SHP77 (cell line): Measurements from ENCODE around the gene DLL1.
"Not testable (repeated sequence)": the region's sequence is repeated elsewhere in the genome, so short reads cannot be mapped to it uniquely, and the experiment has no call there.

ENCODE experiments used
- DNase-seq, 2 experiments: peaks; one replicate each; lab custom pipeline; 2025; lab: John Stamatoyannopoulos, UW

DLL1 gene

GRCh38 chr6:170290296-170291128, at the start of gene DLL1:
DLL1 (minus strand) TSS chr6:170291078; CDS start chr6:170290139, 939 bp downstream.
- DNase-seq: peak; percentile 72 to 83

GRCh38 chr6:170335199-170335598, 44.3 kb upstream of the DLL1 start:
- not testable (repeated sequence) for DNase-seq

- no peak for DNase-seq
Measured at GRCh38 chr6:170329321-170329720, 38.4 kb upstream of the DLL1 start.

- no peak for DNase-seq
Measured at GRCh38 chr6:170317718-170318117, 26.8 kb upstream of the DLL1 start.

- no peak for DNase-seq
Measured at GRCh38 chr6:170317076-170317475, 26.2 kb upstream of the DLL1 start.

- DNase-seq: no peak
Measured at GRCh38 chr6:170316071-170316470, 25.2 kb upstream of the DLL1 start.

GRCh38 chr6:170314983-170315382, 24.1 kb upstream of the DLL1 start:
- no peak for DNase-seq

GRCh38 chr6:170313716-170314295, 22.9 kb upstream of the DLL1 start:
- no peak for DNase-seq

GRCh38 chr6:170312876-170313275, 22.0 kb upstream of the DLL1 start:
- DNase-seq: no peak

GRCh38 chr6:170311696-170312095, 20.8 kb upstream of the DLL1 start:
- no peak for DNase-seq

- DNase-seq: no peak
Measured at GRCh38 chr6:170308761-170309160, 17.9 kb upstream of the DLL1 start.

- DNase-seq: no peak
Measured at GRCh38 chr6:170307080-170307545, 16.2 kb upstream of the DLL1 start.

GRCh38 chr6:170306324-170307079, 15.6 kb upstream of the DLL1 start, which contains the start of gene FAM120B:
FAM120B (plus strand) TSS chr6:170306758; CDS start chr6:170317391, 10,633 bp downstream.
- peak; percentile 94 to 95 for DNase-seq

GRCh38 chr6:170305805-170306323, 15.0 kb upstream of the DLL1 start:
- no peak for DNase-seq

GRCh38 chr6:170301184-170301583, 10.3 kb upstream of the DLL1 start:
- no peak for DNase-seq

- DNase-seq: no peak
Measured at GRCh38 chr6:170298688-170299087, 7.8 kb upstream of the DLL1 start.

GRCh38 chr6:170297576-170298330, 6.9 kb upstream of the DLL1 start:
- no peak for DNase-seq

GRCh38 chr6:170296746-170297575, 6.1 kb upstream of the DLL1 start:
- DNase-seq: peak in 1 of 2 experiments; percentile 62

GRCh38 chr6:170296423-170296745, 5.5 kb upstream of the DLL1 start:
- no peak for DNase-seq

- peak; percentile 64 to 76 for DNase-seq
Measured at GRCh38 chr6:170295510-170296422, 4.9 kb upstream of the DLL1 start.
